AG08396 (cell line): ENCODE results near the gene TNKS2.

Experiments
- DNase-seq: peaks from one replicate; pipeline ENCODE4 v3.0.0; 2012; ENCODE audit warnings: low spot score, mixed read lengths

TNKS2 gene

DNA sequence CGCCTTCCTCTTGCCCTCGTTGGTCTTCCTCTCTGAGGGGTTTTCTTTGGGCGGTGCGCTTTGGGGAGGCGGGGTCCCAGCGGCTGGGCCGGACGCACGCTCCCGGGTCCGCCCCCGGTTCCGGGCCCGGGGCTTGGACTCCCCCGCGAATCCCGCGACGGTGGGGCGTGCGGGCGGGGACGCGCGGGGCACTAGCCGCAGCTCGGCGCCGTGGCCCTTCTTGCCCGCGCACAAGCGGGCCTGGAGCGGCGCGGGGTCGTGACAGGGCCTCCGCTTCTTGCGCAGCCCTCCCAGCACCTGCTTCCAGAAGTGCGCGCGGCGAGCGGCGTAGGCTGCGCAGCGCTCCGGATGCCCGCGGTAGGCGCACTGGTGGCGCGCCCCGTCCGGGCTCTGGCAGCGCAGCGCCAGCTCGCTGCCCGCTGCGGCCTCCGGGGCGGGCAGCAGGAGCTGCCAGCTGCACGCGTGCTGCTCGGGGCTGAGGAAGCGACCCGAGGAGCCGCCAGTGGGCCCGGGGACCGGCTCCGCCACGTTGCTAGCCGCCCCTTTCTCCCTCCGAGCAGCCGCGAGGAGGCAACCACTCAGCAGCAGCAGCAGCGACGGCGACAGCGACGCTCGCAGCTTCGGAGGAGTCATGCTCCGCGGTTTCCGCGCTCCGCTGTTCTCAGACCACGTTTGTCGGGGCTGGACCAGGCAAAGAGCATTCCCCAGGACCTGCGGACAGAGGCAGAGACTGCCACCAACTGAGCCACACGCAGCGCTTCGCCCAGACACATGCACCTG, 110.3 kb downstream of the TNKS2 start:
- DNase-seq: peak; percentile 81

DNA sequence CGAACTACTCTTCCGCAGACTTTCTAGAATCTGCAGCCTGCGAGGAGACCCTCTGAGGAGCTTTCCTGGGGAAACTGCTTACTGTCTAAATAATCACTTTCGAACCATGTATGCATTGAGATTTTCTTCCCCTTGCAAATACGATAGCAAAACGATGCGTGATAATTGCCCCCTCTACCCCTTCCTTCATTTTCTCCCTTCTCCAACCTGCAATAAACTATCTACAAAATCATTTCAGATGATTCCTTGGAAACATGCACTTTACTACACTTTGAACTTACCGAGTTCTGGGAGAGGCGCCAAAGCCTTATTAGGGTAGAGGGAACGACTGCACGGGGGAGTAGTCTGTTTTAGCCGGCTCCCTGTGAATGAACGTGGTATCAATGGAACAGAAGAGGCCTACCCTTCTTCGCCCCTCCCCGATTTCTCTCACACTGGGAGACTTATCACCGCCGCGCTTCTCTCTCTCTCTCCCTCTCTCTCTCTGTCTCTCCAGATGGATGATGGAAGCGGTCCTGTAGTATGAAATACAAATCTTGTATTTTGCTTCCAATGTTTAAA, 111.0 kb downstream of the TNKS2 start, which contains the start of gene FGFBP3:
Gene FGFBP3 (minus strand): TSS at position 370 of the 561 bp plus-strand sequence. CDS start 517 bp downstream, outside the sequence.
- peak; percentile 22 for DNase-seq

DNA sequence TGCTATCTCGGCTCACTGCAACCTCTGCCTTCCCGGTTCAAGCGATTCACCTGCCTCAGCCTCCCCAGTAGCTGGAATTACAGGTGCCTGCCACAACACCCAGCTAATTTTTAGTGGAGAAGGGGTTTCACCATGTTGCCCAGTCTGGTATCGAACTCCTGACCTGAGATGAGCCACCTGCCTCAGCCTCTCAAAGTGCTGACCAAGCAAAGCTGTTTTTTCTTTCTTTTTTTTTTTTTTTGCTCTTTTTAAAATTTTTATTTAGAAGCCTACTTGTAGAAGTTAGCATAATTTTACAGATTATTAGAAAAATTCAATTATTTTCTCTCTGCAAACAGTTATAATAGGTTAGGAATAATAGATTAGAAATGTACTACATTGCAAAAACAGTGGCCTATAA, 112.2 kb downstream of the TNKS2 start:
- DNase-seq: no peak
